Measurements from ENCODE around the gene TSPYL1. TPM values are rescaled to one million over a fixed set of nuclear protein-coding genes. Genes with fewer than 3 reads are reported as not detected.
A peak's percentile ranks its signal among the peaks of the same experiment; 100 is the strongest.

The TSPYL1 gene
- total RNA-seq, 2 donors from 2014 or later = 82.9 to 94.3 TPM

DNA sequence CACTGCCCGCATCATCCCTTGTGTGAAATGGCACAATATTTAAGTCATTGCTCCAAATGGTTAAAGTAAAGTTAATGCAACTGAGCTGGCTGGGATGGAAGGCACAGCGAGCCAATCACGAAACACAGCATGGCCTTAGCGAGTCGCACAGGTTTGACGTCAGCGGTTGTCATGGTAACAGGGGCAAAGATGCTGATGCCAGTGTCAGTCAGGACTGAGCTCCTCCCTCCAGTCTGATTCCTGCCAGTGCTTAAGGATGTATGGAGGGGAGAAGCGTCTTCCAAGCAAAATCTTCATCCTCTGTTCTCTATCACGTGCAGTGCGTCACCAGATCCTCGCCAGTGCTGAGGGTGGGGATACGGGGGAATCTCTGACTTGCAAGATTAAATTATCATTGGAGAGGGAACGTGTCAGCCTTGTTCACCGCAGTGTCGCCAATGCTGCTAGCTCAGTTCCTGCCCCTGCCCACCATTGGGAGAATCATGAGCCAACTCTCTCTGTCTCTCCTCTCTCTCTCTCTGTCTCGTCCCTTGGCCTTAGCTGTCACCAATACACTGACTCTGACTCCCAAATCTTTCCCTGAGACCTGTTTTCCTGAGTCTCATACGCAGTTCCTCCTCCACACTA, 50.3 kb downstream of the TSPYL1 start:
- Histone ChIP-seq H3K27me3 (no peaks in the 10 kb centered on the region), H3K36me3 (no peaks in the 10 kb centered on the region), H3K4me1 (no peaks in the 10 kb centered on the region), H3K9ac (ENCODE audit: low read depth in 2 of 2, low read length in 2 of 2) (no peak overlapping the region), H3K27ac (no peak overlapping the region), H3K4me3 (no peak overlapping the region), H3K9me3 (no peaks in the 10 kb centered on the region)
- TF ChIP-seq CTCF (IDR thresholded peaks at IDR 0.05) = no peak
- DNase-seq = peak; percentile 52
- intact Hi-C loops (cut with DNase I) = no loop called here

Other genes starting within 250 kb of the TSPYL1 start
- gene FRK, start 219.0 kb downstream of the TSPYL1 start, total RNA-seq = 10 to 100 TPM; 25.9 to 27.1 TPM
- gene NT5DC1, start 179.1 kb downstream of the TSPYL1 start, total RNA-seq = 10 to 100 TPM; 49.8 to 50.1 TPM
- gene COL10A1, start 153.8 kb downstream of the TSPYL1 start, total RNA-seq = not detected
- 1 to 10 TPM; 7.0 to 8.3 TPM for gene TSPYL4, start 25.9 kb downstream of the TSPYL1 start, total RNA-seq
- 1 to 10 TPM; 5.0 to 9.3 TPM for gene DSE, start 91.0 kb upstream of the TSPYL1 start, total RNA-seq
- gene CALHM6, start 181.4 kb upstream of the TSPYL1 start, total RNA-seq = 1 to 10 TPM; 1.5 to 6.2 TPM
- gene CALHM5, start 231.7 kb upstream of the TSPYL1 start, total RNA-seq = under 1 TPM; 0.20 to 0.37 TPM

Measured in colonic mucosa (tissue), 4 donors.